ENCODE data around the gene ZNF224. TPM values are rescaled to one million over a fixed set of nuclear protein-coding genes. Genes with fewer than 3 reads are reported as not detected.
A peak's percentile ranks its signal among the peaks of the same experiment; 100 is the strongest.

The ZNF224 gene
- total RNA-seq, 1 experiment from 2014 or later: 5.6 TPM

- TF ChIP-seq EZH2phosphoT487 (IDR thresholded peaks at IDR 0.05; ENCODE audit: borderline replicate concordance, low read length) (no peak), CTCF (conservative IDR thresholded peaks at IDR 0.05; ENCODE audit: low read depth, low read length) (no peak), EZH2 (IDR thresholded peaks at IDR 0.05; ENCODE audit: low read length, unreplicated experiment) (no peak)
- no peaks in the 10 kb centered on the region for H3K9me2 ChIP-seq (replicated peaks; ENCODE audit: low read length)
- intact Hi-C loops (cut with micrococcal nuclease): no loop called here
- H2AFZ ChIP-seq (ENCODE audit: low read length): no peak overlapping the region
- H3K79me2 ChIP-seq (ENCODE audit: low read length): no peaks in the 10 kb centered on the region
- no peaks in the 10 kb centered on the region for H3K27me3 ChIP-seq (ENCODE audit: low read length)
- no peak for DNase-seq
- H4K20me1 ChIP-seq (ENCODE audit: low read length): no peaks in the 10 kb centered on the region
- H3K4me2 ChIP-seq (ENCODE audit: low read length): no peak overlapping the region
- no peaks in the 10 kb centered on the region for H3F3A ChIP-seq (ENCODE audit: low read length, unreplicated experiment)
- no peak overlapping the region for H3K4me3 ChIP-seq (ENCODE audit: low read length)
- H3K9me3 ChIP-seq (ENCODE audit: low read length): no peaks in the 10 kb centered on the region
- no peak overlapping the region for H3K27ac ChIP-seq (ENCODE audit: low read length)
- H3K4me1 ChIP-seq (ENCODE audit: insufficient read depth, low read length): peaks cover 9% of the 10 kb centered on the region
- no TSS peak for BruUV-seq (replicated peaks)
- H3K36me3 ChIP-seq (ENCODE audit: low read depth, low read length): peaks cover 18% of the 10 kb centered on the region
- no peak overlapping the region for H3K9ac ChIP-seq (ENCODE audit: low read length)
- ChIA-PET POLR2A (ENCODE audit: unreplicated experiment) (no interaction called here), CTCF (no interaction called here)
- no peak for ATAC-seq
Observed at GRCh38 chr19:44109458-44109857, 15.3 kb downstream of the ZNF224 start.

- Histone ChIP-seq H4K20me1 (ENCODE audit: low read length) (no peaks in the 10 kb centered on the region), H2AFZ (ENCODE audit: low read length) (peak overlapping the region; percentile 99), H3K4me2 (ENCODE audit: low read length) (peak overlapping the region; percentile 97), H3F3A (ENCODE audit: low read length, unreplicated experiment) (no peaks in the 10 kb centered on the region), H3K4me1 (ENCODE audit: insufficient read depth, low read length) (peaks cover 9% of the 10 kb centered on the region), H3K9ac (ENCODE audit: low read length) (peak overlapping the region; percentile 57; the same call in 1 of the 2 replicates), H3K27ac (ENCODE audit: low read length) (no peak overlapping the region), H3K27me3 (ENCODE audit: low read length) (no peaks in the 10 kb centered on the region), H3K9me2 (replicated peaks; ENCODE audit: low read length) (no peaks in the 10 kb centered on the region), H3K4me3 (ENCODE audit: low read length) (peak overlapping the region; percentile 99), H3K79me2 (ENCODE audit: low read length) (no peaks in the 10 kb centered on the region), H3K36me3 (ENCODE audit: low read depth, low read length) (peaks cover 6% of the 10 kb centered on the region), H3K9me3 (ENCODE audit: low read length) (no peaks in the 10 kb centered on the region)
- ATAC-seq: no peak
- TF ChIP-seq EZH2 (IDR thresholded peaks at IDR 0.05; ENCODE audit: low read length, unreplicated experiment): no peak
- TF ChIP-seq CTCF (conservative IDR thresholded peaks at IDR 0.05; ENCODE audit: low read depth, low read length): no peak
- no peak for TF ChIP-seq EZH2phosphoT487 (IDR thresholded peaks at IDR 0.05; ENCODE audit: borderline replicate concordance, low read length)
- no peak for DNase-seq
- BruUV-seq (replicated peaks): no TSS peak
- intact Hi-C loops (cut with micrococcal nuclease): loop anchor here (2.0 kb wide), 2 partner anchors 39 to 101 kb away; partner anchors contain the start of genes ZNF227 and ZNF284
- ChIA-PET POLR2A (ENCODE audit: unreplicated experiment) (no interaction called here), CTCF (no interaction called here)
Observed at GRCh38 chr19:44111910-44112463, 17.8 kb downstream of the ZNF224 start.

DNA sequence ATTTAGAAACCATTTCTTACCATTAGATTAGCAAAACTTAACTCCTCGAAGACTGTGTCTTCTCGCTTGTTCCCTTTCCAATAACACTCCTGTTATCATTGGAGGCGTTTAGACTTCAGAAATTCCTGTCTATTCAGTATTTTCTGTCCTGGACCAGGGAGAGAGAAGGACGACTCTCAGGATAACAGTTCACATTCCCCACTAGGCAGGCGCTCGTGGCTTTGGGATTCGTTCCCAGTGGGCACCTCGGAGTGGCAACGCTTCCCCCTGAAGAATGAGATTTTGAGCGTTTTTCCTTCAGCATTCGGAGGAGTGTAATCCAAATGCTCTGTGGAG, 18.6 kb downstream of the ZNF224 start:
- H3K4me2 ChIP-seq (ENCODE audit: low read length): peak overlapping the region; percentile 97
- DNase-seq (no peak), ATAC-seq (peak; percentile 21)
- ChIA-PET CTCF (no interaction called here), POLR2A (ENCODE audit: unreplicated experiment) (no interaction called here)
- H3K9me3 ChIP-seq (ENCODE audit: low read length): no peaks in the 10 kb centered on the region
- H4K20me1 ChIP-seq (ENCODE audit: low read length): no peaks in the 10 kb centered on the region
- no peaks in the 10 kb centered on the region for H3K27me3 ChIP-seq (ENCODE audit: low read length)
- no peaks in the 10 kb centered on the region for H3K36me3 ChIP-seq (ENCODE audit: low read depth, low read length)
- no peak for TF ChIP-seq CTCF (conservative IDR thresholded peaks at IDR 0.05; ENCODE audit: low read depth, low read length)
- no peak for TF ChIP-seq EZH2phosphoT487 (IDR thresholded peaks at IDR 0.05; ENCODE audit: borderline replicate concordance, low read length)
- no peak for TF ChIP-seq EZH2 (IDR thresholded peaks at IDR 0.05; ENCODE audit: low read length, unreplicated experiment)
- intact Hi-C loops (cut with micrococcal nuclease): loop anchor here (1.0 to 2.0 kb wide), 7 partner anchors 18 to 193 kb away; partner anchors contain the start of genes ZNF224, ZNF227, ZNF230 and ZNF235
- H3K9ac ChIP-seq (ENCODE audit: low read length): peak overlapping the region; percentile 57
- H3K4me1 ChIP-seq (ENCODE audit: insufficient read depth, low read length): peaks cover 9% of the 10 kb centered on the region
- H2AFZ ChIP-seq (ENCODE audit: low read length): peak overlapping the region; percentile 99
- no TSS peak for BruUV-seq (replicated peaks)
- no peaks in the 10 kb centered on the region for H3K9me2 ChIP-seq (replicated peaks; ENCODE audit: low read length)
- H3K27ac ChIP-seq (ENCODE audit: low read length): no peak overlapping the region
- H3K79me2 ChIP-seq (ENCODE audit: low read length): no peaks in the 10 kb centered on the region
- H3F3A ChIP-seq (ENCODE audit: low read length, unreplicated experiment): no peaks in the 10 kb centered on the region
- peak overlapping the region; percentile 99 for H3K4me3 ChIP-seq (ENCODE audit: low read length)
